AG10803 (cell line): ENCODE results near the gene EPB41L4A.

Source experiments
- DNase-seq: peaks from one replicate; pipeline ENCODE4 v3.0.0; 2010; ENCODE audit warnings: low read depth
- H3K4me3 ChIP-seq: 2 replicates; pipeline ENCODE4 v1.5.1; 2011; ENCODE audit warnings: mild to moderate bottlenecking, low read length, control low read depth
- TF ChIP-seq, protein P1 (sequence below): conservative IDR thresholded peaks from 2 replicates; pipeline ENCODE4 v1.5.1; 2011; ENCODE audit warnings: mild to moderate bottlenecking, low read length, control low read depth, inconsistent platforms

EPB41L4A gene

DNA sequence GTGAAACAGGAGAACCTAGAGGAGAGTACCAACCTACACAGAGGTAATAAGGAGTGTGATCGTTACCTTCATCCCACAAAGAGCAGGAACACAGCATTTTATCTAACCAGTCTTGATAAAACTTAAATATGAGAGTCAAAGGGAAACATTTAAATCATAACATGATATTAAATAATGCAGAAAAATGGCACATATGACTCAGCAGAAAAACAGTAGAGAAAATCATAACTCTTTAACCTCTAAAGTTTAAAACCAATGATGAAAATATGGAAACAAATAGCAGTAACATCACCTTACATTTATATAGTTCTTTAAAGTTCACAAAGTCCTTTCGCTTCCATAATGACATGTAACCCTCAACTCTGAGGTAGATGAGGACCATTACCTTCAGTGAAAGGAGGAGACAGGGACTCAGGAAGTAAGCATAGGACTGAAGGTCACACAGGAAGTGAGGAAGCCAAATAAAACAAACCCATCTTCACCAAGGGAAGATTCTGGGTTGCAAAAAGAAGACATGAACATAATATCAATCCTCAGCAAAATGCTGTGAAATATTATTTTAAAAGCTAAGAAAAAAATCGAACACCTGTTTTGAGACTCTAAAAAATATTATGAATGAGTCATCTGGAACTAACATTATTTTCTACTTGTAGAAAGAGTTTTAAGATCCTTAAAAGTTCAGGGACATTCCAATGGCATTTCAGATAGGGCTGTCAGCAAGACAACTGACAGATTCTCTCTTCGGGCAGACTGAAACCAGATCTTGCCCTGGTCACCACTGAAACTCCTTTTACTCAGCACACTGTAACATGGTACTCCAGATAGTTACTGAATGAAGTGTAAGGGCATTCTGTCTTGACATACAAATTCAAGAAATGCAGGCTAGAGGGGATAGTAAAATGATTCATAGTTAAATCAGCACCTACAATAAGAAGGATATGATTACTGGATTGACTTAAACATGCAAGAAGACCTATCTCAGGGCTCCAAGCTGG, 148.5 kb downstream of the EPB41L4A start:
- no peak for DNase-seq
- TF ChIP-seq, protein P1, sequence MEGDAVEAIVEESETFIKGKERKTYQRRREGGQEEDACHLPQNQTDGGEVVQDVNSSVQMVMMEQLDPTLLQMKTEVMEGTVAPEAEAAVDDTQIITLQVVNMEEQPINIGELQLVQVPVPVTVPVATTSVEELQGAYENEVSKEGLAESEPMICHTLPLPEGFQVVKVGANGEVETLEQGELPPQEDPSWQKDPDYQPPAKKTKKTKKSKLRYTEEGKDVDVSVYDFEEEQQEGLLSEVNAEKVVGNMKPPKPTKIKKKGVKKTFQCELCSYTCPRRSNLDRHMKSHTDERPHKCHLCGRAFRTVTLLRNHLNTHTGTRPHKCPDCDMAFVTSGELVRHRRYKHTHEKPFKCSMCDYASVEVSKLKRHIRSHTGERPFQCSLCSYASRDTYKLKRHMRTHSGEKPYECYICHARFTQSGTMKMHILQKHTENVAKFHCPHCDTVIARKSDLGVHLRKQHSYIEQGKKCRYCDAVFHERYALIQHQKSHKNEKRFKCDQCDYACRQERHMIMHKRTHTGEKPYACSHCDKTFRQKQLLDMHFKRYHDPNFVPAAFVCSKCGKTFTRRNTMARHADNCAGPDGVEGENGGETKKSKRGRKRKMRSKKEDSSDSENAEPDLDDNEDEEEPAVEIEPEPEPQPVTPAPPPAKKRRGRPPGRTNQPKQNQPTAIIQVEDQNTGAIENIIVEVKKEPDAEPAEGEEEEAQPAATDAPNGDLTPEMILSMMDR = no peak
- no peak overlapping the region for H3K4me3 ChIP-seq

DNA sequence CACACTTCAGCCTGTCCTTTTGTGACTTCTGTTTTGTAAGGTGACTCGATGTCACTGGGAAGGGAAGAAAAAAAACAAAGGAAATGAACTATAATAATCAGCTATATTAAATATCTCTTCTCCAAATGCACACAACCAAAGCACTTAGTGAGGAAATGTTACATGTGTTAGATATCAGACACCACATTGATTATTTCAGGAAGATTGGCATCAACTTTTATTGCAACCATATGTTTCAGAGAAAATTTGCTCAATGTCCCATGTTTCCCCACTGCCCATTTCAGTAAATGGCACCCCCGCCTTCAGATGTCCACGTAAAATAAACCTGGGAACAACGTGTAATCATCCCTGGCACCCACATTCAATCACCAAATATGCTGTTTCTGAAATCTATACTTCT, 151.8 kb downstream of the EPB41L4A start:
- H3K4me3 ChIP-seq = no peak overlapping the region
- DNase-seq = no peak
- TF ChIP-seq, protein P1 = no peak

- H3K4me3 ChIP-seq = no peak overlapping the region
- DNase-seq = no peak
- TF ChIP-seq, protein P1 = no peak
Measured at GRCh38 chr5:112264666-112265065, 154.4 kb downstream of the EPB41L4A start.

DNA sequence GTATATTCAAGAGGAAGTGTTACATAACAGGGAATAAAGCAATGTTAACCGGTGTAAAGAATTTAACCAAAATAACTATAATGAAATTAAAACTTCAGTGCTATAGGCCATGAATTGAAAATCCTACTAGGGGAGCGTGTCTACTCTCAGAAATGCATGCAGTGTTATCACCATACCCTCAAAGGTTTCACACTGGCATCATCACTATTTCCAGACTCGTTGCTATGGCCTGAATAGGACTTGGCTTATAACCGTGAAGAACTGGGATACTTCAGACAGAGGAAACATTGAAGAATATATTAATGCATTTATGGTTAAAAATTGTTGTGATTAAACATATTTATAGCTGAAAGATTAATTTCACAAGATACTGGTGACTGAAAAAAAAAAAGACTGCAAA, 154.9 kb downstream of the EPB41L4A start:
- TF ChIP-seq, protein P1 = no peak
- H3K4me3 ChIP-seq = no peak overlapping the region
- no peak for DNase-seq

DNA sequence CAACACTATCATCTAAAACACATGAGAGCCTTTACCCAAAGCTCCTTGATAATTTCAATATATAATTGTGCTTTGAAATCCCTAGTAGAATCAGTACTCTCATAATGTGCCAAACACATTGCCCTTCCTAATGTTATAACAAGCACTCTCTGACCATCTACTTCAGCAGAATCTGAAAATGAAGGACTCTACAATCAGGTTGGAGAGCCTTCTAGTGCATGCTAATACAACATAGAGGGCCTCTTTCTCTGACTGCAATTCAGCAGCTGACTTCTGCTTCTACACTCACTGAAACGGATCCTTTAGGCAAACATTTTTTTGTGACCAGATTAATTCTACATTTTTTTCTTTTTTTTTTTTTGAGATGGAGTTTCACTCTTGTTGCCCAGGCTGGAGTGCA, 155.6 kb downstream of the EPB41L4A start:
- no peak overlapping the region for H3K4me3 ChIP-seq
- DNase-seq = no peak
- TF ChIP-seq, protein P1 = no peak

DNA sequence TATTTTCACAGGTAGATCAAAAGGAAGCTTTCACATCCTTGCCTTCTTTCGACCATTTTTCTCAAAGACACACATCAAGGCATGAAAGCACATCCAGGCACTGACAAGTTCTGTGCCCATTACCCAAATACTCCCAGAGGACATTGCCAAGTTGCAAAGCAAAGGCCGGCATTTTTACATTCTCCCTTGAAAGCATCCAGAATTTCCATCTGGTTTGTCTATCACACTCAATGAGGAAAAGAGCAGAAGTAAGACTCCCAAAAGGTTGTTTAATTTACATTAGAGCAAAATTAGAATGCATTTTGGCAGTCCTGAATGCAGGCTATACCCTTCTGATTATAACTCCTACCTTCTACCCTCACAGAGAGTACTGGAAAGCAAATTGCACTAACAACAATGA, 160.5 kb downstream of the EPB41L4A start:
- TF ChIP-seq, protein P1 = no peak
- no peak overlapping the region for H3K4me3 ChIP-seq
- DNase-seq = no peak

DNA sequence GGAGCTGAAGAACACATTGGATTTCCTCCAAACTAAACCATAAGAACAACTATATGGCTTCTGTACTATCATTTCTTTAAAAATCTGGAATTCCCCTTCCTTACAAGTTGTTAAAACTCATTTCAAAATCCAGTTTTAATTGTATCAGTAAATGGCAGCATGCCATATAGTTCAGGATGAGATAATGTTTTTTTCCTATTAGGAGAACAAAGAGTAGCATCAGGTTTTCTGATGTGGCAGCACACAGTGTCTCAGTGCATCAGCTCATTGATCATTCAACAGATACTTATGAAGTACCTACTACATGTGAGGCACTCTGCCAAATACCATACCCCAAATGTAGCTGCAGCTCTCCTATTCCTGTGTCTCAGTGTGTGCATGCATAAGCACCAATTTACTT, 161.1 kb downstream of the EPB41L4A start:
- no peak overlapping the region for H3K4me3 ChIP-seq
- TF ChIP-seq, protein P1 = no peak
- no peak for DNase-seq
